HepG2 (cell line): ENCODE results near the gene PGM5. TPM values are rescaled to one million over a fixed set of nuclear protein-coding genes. Genes with fewer than 3 reads are reported as not detected.

Experiments
- ATAC-seq: fragments of 200-7000 bp; cut with Tn5 transposase; 3 replicates; pipeline ENCODE4 v1.9.1; 2020; ENCODE audit warnings: mild to moderate bottlenecking, moderate library complexity
- BruUV-seq: library from RNA; stranded (reverse); fragments of 400-500 nt; replicated peaks from 2 replicates; lab custom pipeline; 2021; lab: Mats Ljungman, UMichigan
- CTCF ChIA-PET: fragments of 300-600 bp; formaldehyde crosslinking; extraction: SDS; loops from one replicate; lab custom pipeline; 2021; ENCODE audit warnings: low total read pairs, inconsistent platforms, low intra/inter-chr PET ratio; lab: Yijun Ruan, JAX
- POLR2A ChIA-PET: fragments of 350-600 bp; sonication (Branson Sonifier 250); formaldehyde crosslinking; loops from one replicate; lab custom pipeline; 2020; ENCODE audit warnings: antibody characterized with exemption, inconsistent platforms; lab: Yijun Ruan, JAX
- DNase-seq: peaks from one replicate; pipeline ENCODE4 v3.0.0-alpha.2; 2015; ENCODE audit warnings: low spot score
- FAIRE-seq: peaks from 3 replicates; lab custom pipeline; 2011; peaks lifted over from hg19 to GRCh38; lab: Jason Lieb, UNC
- H2AFZ ChIP-seq: one replicate; pipeline ENCODE4 v1.6.1; 2011; ENCODE audit warnings: low read length, inconsistent platforms
- H3K27ac ChIP-seq: fragments of 300-600 bp; 3 replicates; pipeline ENCODE4 v1.8.0; 2011; ENCODE audit warnings: mixed run types, mild to moderate bottlenecking, mixed read lengths, low read length, inconsistent platforms; ENCODE audit not compliant: insufficient read depth; ENCODE audit errors: extremely low read length
- H3K27me3 ChIP-seq, 2 experiments: fragments of 200-600 bp in 1 of 2; 2 replicates in 1 of 2; 3 replicates in 1 of 2; pipeline versions ENCODE4 v1.6.0 to v1.8.0; 2011; ENCODE audit warnings: low read length in 2 of 2, mild to moderate bottlenecking in 2 of 2, moderate library complexity in 2 of 2, inconsistent platforms in 1 of 2; ENCODE audit not compliant: insufficient read depth in 2 of 2, control insufficient read depth in 1 of 2
- H3K36me3 ChIP-seq, 2 experiments: fragments of 200-600 bp in 1 of 2; replicated peaks in 1 of 2; 2 replicates in 1 of 2; 3 replicates in 1 of 2; pipeline versions ENCODE4 v1.5.1 to v1.8.0; 2011; ENCODE audit warnings: low read length in 2 of 2, inconsistent platforms in 1 of 2; ENCODE audit not compliant: insufficient read depth in 2 of 2, control insufficient read depth in 1 of 2
- H3K4me1 ChIP-seq: 2 replicates; pipeline ENCODE4 v1.5.1; 2012; ENCODE audit warnings: low read length, inconsistent platforms; ENCODE audit not compliant: insufficient read depth
- H3K4me2 ChIP-seq: 2 replicates; pipeline ENCODE4 v1.6.0; 2011; ENCODE audit warnings: low read depth, low read length, inconsistent platforms
- H3K4me3 ChIP-seq, 3 experiments: fragments of 200-600 bp in 1 of 3; sonication (generic), shearing (Covaris generic) in 1 of 3; replicated peaks in 1 of 3; 2 replicates each; pipeline ENCODE4 v1.5.1; 2011 to 2016; ENCODE audit warnings: low read length in 3 of 3, inconsistent platforms in 2 of 3, low read depth in 2 of 3, mild to moderate bottlenecking in 2 of 3, control low read depth in 1 of 3, mixed read lengths in 1 of 3; ENCODE audit not compliant: insufficient read depth in 1 of 3
- H3K79me2 ChIP-seq: one replicate; pipeline ENCODE4 v1.6.1; 2011; ENCODE audit warnings: low read length, inconsistent platforms; ENCODE audit not compliant: insufficient read depth
- H3K9ac ChIP-seq: 2 replicates; pipeline ENCODE4 v1.6.0; 2011; ENCODE audit warnings: mild to moderate bottlenecking, low read depth, low read length, inconsistent platforms; ENCODE audit not compliant: insufficient read depth
- H3K9me3 ChIP-seq: 2 replicates; pipeline ENCODE4 v1.5.1; 2012; ENCODE audit warnings: mild to moderate bottlenecking, low read length
- H4K20me1 ChIP-seq: 2 replicates; pipeline ENCODE4 v1.6.0; 2011; ENCODE audit warnings: inconsistent platforms, mild to moderate bottlenecking, low read length, moderate library complexity; ENCODE audit not compliant: insufficient read depth
- AHR ChIP-seq: IDR thresholded peaks from 2 replicates; pipeline ENCODE4 v1.6.1; 2018; ENCODE audit warnings: missing genetic modification reagents, missing compliant biosample characterization
- BCL6 ChIP-seq: IDR thresholded peaks from 2 replicates; pipeline ENCODE4 v1.6.1; 2016; ENCODE audit warnings: missing genetic modification reagents, missing compliant biosample characterization
- FOXC1 ChIP-seq: sonication (generic); formaldehyde crosslinking; IDR thresholded peaks from 2 replicates; pipeline ENCODE4 v1.8.0; 2022; ENCODE audit warnings: mild to moderate bottlenecking, missing genetic modification reagents, borderline replicate concordance
- KMT2B ChIP-seq: IDR thresholded peaks from 2 replicates; pipeline ENCODE4 v1.6.1; 2016; ENCODE audit warnings: missing genetic modification reagents, missing compliant biosample characterization
- PAF1 ChIP-seq: IDR thresholded peaks from 2 replicates; pipeline ENCODE4 v1.6.1; 2016; ENCODE audit warnings: missing genetic modification reagents, missing compliant biosample characterization
- RBM39 ChIP-seq: fragments of 200-400 bp; formaldehyde crosslinking; IDR thresholded peaks from one replicate; pipeline ENCODE4 v1.6.1; 2018; ENCODE audit warnings: antibody characterized with exemption, mild to moderate bottlenecking, low read depth, low read length; ENCODE audit not compliant: poor library complexity, severe bottlenecking
- ZBTB3 ChIP-seq: sonication (generic); formaldehyde crosslinking; IDR thresholded peaks from 2 replicates; pipeline ENCODE4 v1.4.0; 2020; ENCODE audit warnings: low read depth, mild to moderate bottlenecking, moderate library complexity, missing genetic modification reagents, borderline replicate concordance
- ZFP90 ChIP-seq: sonication (generic); formaldehyde crosslinking; IDR thresholded peaks from 2 replicates; pipeline ENCODE4 v1.8.0; 2022; ENCODE audit warnings: missing genetic modification reagents, mild to moderate bottlenecking, inconsistent platforms, borderline replicate concordance
- ZKSCAN5 ChIP-seq: sonication (generic); formaldehyde crosslinking; IDR thresholded peaks from 2 replicates; pipeline ENCODE4 v1.5.1; 2020; ENCODE audit warnings: mild to moderate bottlenecking, missing genetic modification reagents
- ZNF138 ChIP-seq: sonication (generic); formaldehyde crosslinking; IDR thresholded peaks from 2 replicates; pipeline ENCODE4 v1.5.0; 2020; ENCODE audit warnings: mild to moderate bottlenecking, low read depth, missing genetic modification reagents
- ZNF619 ChIP-seq: sonication (generic); formaldehyde crosslinking; IDR thresholded peaks from 2 replicates; pipeline ENCODE4 v1.4.0; 2020; ENCODE audit warnings: mild to moderate bottlenecking, missing genetic modification reagents
- ZNF788 ChIP-seq: sonication (generic); formaldehyde crosslinking; IDR thresholded peaks from 2 replicates; pipeline ENCODE4 v1.5.0; 2020; ENCODE audit warnings: mild to moderate bottlenecking, missing genetic modification reagents, borderline replicate concordance
- ZNF83 ChIP-seq: sonication (generic); formaldehyde crosslinking; IDR thresholded peaks from 2 replicates; pipeline ENCODE4 v1.4.0; 2020; ENCODE audit warnings: missing genetic modification reagents, mild to moderate bottlenecking, borderline replicate concordance
- ZZZ3 ChIP-seq: sonication (generic); formaldehyde crosslinking; IDR thresholded peaks from 2 replicates; pipeline ENCODE4 v1.4.0; 2020; ENCODE audit warnings: missing genetic modification reagents, mild to moderate bottlenecking, borderline replicate concordance
- WGBS: methylation state at CpG from one replicate; pipeline ENCODE4 v1.1.6; 2017; ENCODE audit warnings: low lambda C conversion rate; 5-methylcytosine and 5-hydroxymethylcytosine counted together
- in situ Hi-C: cut with HindIII; loops from 2 replicates; pipeline ENCODE4 v1.10.0; 2017; ENCODE audit warnings: low pct_unique_long_range_greater_than_20kb; ENCODE audit not compliant: extremely low pct_ligation_motif_present
- intact Hi-C: fragments of 100-400 bp; cut with micrococcal nuclease; formaldehyde crosslinking; loops from one replicate; pipeline ENCODE4 v1.10.0; 2022; ENCODE audit not compliant: unreplicated experiment
- polyA plus RNA-seq, 8 experiments: library from polyadenylated mRNA; depleted of rRNA in 3 of 8; stranded (reverse) in 7 of 8; unstranded in 1 of 8; fragments of >200 nt; fragmentation: Illumina TruSeq in 4 of 8; extraction: Trizol in 4 of 8; gene quantifications; 2 replicates each; pipeline versions ENCODE4 v1.2.1 to v1.2.3, GENCODE V29; 2011 to 2016; ENCODE audit warnings: low read depth in 4 of 8, missing spikeins in 1 of 8, mixed read lengths in 1 of 8; ENCODE audit not compliant: insufficient read depth in 1 of 8
- total RNA-seq, 5 experiments: library from RNA; depleted of rRNA; stranded (reverse); fragments of >200 nt; fragmentation: Illumina TruSeq; extraction: Trizol; gene quantifications; 2 replicates each; pipeline ENCODE4 v1.2.3, GENCODE V29; 2016; ENCODE audit warnings: low read depth in 1 of 5
- TF ChIP-seq, protein P1 (sequence below): sonication (generic); formaldehyde crosslinking; IDR thresholded peaks from 2 replicates; pipeline ENCODE4 v1.5.0; 2020; ENCODE audit warnings: mild to moderate bottlenecking, missing genetic modification reagents

PGM5 gene
- total and polyA plus RNA-seq, 2 of the 13 experiments (the other 11 are each of a cell fraction or from before 2014, with no cell fraction given), result not detected

DNA sequence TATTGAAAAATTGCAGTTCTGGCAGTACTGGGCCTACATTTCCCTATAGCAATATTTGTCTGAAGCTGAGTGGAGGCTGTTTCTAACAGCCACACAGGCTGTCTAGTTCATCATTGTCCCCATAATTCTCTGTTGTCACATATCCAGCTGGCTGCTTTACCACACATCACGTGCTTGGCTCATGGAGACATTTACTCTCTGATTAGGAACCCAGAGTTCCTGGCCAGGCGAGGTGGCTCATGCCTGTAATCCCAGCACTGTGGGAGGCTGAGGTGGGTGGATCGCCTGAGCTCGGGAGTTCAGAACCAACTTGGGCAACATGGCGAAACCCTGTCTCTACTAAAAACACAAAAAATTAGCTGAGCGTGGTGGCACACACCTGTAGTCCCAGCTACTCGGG lies 81.4 kb downstream of the PGM5 start:
- Histone ChIP-seq H3K27me3 (0 out of 5 replicates have a peak, but pooled peaks cover 0 to 3% of the 10 kb centered on the region in 2 experiments), H3K4me2 (no peak overlapping the region), H3K4me1 (no peaks in the 10 kb centered on the region), H2AFZ (no peak overlapping the region), H3K4me3 (no peak overlapping the region), H3K9me3 (peaks cover 11% of the 10 kb centered on the region), H3K27ac (no peak overlapping the region), H3K9ac (no peak overlapping the region), H3K79me2 (no peaks in the 10 kb centered on the region), H4K20me1 (no peaks in the 10 kb centered on the region), H3K36me3 (no peaks in the 10 kb centered on the region)
- intact Hi-C loops, result no loop called here
- no peak for ATAC-seq
- in situ Hi-C loops, result no loop called here
- 42% methylated on average over 6 of the region's 7 CpGs for WGBS
- DNase-seq, result no peak
- BruUV-seq, result no TSS peak
- POLR2A ChIA-PET, result no interaction called here
- CTCF ChIA-PET, result no interaction called here
- TF ChIP-seq ZNF138 (no peak), KMT2B (no peak), ZZZ3 (CRISPR knock-in tag) (no peak), ZBTB3 (CRISPR knock-in tag) (no peak), ZNF788 (CRISPR knock-in tag) (no peak), ZNF83 (CRISPR knock-in tag) (no peak), ZKSCAN5 (no peak), ZFP90 (CRISPR knock-in tag) (no peak), FOXC1 (CRISPR knock-in tag) (no peak), RBM39 (no peak), BCL6 (CRISPR knock-in tag) (no peak), AHR (CRISPR knock-in tag) (no peak), ZNF619 (CRISPR knock-in tag) (no peak), PAF1 (no peak)
- TF ChIP-seq, protein P1, sequence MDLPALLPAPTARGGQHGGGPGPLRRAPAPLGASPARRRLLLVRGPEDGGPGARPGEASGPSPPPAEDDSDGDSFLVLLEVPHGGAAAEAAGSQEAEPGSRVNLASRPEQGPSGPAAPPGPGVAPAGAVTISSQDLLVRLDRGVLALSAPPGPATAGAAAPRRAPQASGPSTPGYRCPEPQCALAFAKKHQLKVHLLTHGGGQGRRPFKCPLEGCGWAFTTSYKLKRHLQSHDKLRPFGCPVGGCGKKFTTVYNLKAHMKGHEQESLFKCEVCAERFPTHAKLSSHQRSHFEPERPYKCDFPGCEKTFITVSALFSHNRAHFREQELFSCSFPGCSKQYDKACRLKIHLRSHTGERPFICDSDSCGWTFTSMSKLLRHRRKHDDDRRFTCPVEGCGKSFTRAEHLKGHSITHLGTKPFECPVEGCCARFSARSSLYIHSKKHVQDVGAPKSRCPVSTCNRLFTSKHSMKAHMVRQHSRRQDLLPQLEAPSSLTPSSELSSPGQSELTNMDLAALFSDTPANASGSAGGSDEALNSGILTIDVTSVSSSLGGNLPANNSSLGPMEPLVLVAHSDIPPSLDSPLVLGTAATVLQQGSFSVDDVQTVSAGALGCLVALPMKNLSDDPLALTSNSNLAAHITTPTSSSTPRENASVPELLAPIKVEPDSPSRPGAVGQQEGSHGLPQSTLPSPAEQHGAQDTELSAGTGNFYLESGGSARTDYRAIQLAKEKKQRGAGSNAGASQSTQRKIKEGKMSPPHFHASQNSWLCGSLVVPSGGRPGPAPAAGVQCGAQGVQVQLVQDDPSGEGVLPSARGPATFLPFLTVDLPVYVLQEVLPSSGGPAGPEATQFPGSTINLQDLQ (CRISPR knock-in tag), result no peak
- FAIRE-seq, result no peak
